GM18520 (cell line): ENCODE measurements around the gene DYNLT2.

ENCODE experiments used
- ATAC-seq: cut with Tn5 transposase; IDR thresholded peaks from one replicate; pipeline ENCODE4 v1.9.1; 2021; ENCODE audit not compliant: unreplicated experiment

Gene DYNLT2

DNA sequence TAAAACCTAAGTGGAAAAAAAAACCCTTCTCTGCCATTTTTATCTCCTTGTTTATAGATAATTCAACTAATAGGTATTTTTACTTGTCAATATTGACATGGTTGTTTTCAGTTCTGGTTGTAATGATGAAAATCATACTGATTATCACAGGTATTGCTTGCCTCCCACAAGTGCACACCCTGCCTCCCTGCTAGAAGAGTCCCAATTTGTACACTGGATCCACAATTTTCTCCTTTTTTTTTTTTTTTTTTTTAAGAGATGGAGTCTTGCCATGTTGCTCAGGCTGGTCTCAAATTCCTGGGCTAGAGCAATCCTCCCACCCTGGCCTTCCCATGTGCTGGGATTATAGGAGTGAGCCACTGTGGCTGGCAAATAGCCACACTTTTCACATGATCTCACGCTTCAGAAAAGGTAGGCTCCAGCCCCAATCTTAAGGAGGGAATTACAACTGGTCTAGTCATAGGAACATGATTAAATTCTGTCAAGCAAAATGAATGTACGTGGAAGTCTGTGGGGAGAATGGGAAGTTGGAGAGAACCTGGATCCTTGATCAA lies 12.3 kb downstream of the DYNLT2 start:
- ATAC-seq: no peak

DNA sequence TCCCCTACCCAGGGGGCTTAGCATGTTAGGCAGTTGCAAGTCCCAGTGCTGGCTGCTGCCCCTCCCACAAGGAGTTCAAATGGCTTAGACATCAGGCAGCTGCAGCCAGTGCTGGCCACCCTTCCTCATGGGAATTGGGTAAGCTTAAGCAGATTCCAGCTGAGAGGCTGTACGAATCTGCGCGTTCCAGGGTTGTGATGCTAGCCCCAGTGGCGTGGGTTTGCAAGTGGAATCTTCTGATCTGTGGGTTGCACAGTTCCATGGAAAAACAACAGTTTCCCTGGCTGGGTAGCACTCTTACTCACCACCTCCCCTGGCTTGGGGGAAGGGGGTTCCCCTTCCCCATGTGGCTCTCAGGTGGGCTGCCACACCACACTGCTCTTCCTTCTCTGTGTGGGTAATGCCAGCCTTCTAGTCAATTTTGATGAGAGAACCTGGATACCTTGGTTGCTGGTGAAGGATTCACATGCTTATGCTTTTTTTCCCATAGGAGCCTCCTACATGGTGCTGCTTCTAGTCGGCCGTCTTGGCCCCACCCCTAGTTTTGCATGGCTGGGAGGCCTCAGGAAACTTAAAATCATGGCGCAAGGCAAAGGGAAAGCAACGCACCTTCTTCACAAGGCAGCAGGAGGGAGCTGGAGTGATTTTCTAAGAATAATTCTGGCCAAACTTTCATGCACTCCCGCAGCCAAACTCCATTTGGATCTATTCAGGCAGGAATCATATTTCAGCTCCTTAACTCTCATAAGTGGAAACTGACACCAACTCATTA lies 13.0 kb downstream of the DYNLT2 start:
- no peak for ATAC-seq

DNA sequence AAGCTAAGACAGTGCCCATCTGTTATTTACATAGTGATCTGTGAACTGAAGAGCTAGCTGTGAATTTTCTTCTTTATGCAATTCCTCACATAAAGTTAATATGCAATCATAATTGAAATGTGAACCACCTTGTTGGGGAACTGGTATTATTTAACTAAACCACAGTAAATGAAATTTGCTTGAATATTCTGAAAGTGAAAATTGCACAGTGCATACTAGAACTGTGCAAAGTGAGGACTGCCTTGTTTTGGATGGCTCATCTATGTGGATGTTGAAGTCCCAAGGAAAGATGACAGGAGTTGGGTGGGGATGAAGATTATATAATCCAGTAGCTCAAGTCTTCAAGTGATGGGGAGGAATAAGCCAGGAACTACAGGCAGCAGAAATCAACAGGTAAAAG lies 21.4 kb downstream of the DYNLT2 start:
- ATAC-seq: no peak

DNA sequence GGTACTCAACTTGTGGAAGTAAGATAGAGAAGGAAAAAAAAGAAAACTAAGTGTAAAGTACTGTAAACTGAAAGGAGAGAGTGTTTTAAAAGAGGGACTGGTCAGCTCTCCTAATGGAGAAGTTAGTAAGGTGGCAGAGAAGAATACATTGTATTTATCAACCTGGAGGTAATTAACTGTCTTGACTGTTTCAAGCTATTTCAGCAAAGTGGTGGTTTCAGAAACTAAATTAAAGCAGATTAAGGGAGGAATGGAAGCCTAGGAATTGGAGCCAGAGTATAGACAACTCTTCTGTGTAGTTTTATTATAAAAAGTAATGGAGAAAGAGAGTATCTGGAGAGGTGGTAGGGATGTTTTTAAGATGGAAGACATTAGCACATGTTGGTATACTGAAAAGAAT lies 24.4 kb downstream of the DYNLT2 start:
- ATAC-seq: no peak

DNA sequence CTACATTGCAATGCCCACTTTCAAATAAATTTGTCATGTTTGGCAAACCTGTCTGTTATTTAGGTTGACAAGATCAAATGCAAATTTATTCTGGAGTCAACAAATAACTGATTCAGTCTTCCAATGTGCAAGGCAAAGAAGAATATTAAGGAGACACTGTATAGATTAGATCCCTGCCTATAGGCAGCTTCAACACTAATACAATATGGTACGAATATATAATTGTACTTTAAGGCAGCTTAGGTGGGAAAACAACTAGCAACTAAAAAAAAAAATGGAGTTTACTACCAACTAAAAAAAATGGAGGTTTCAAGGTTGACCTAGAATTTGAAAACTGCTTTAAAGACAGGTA lies 25.3 kb downstream of the DYNLT2 start:
- ATAC-seq: no peak

DNA sequence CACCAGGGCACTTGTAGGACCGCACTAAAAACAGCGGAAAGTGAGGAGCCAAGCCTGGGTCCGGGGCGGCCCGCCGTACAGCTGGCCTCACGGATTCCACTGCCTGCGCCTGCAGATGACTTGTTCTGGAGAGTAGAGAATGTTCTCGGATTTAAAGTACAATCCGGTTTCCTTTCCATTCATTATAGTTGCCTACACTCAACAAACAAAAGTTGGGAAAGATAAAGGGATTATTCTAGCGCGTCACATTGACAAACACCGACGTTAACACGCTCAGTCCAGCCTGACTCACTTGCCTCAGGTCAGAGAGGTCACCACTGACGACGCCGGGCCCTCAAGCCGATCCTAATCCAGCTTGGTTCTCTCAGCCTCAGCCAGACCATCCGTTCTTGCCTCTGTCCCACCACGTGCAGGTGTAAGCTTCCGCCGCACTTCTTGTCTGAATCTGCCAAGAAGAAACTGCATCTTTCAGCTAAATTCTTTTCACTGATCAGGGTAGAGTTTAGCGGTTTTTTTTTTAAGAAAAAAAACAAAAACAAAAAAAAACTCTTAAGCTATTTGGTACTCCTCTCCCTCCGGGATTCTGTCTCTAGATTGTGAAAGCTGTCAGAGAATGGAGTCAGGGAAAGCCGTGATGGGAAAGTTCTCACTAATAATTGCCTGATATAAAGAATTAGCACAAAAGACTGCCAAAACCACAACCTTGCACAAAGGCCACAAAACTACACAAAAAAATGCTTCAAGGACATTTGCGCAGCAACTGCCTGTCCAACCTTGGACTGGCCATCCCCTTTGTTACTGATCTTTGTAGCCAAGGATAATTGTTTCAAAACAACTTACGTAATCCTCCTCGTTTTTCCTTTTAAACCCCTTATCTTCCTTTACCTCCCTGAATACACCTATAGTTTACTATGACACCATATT lies 26.0 kb downstream of the DYNLT2 start:
- ATAC-seq: no peak

DNA sequence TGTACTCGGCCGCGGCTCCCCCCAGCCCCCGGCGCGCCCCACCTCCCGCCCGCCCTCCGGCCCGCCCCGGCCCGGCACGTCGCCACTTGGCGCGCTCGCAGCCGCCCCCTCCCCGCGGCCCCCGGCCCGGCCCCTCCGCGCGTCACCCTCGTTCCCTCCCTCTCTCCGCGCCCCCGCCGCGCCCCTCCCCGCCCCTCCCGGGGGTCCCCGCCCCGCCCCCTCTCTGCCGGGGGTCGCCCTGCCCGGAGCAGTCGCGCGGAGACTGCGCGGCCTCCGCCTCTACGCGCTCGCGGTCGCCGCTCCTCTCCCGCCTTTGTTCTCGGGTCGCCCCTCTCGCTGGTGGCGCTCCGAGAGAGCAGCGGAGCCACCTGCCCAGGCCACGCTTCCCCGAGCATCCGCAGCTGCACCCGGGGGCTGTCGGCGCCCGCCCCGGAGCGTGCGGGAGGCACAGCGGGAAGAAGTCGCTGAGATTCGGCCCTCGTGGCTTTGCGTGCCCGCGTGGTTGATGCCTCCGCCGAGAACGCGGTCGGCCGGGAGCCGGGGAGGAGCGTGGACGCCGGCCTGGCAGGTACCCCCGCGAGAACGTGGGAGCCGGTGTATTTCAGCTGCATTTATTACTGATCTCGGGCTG lies 26.8 kb downstream of the DYNLT2 start, which contains the start of gene PHF10:
Gene PHF10 (minus strand): TSS at position 7 of the 631 bp plus-strand sequence. CDS start 569 bp downstream, outside the sequence.
- ATAC-seq: no peak

DNA sequence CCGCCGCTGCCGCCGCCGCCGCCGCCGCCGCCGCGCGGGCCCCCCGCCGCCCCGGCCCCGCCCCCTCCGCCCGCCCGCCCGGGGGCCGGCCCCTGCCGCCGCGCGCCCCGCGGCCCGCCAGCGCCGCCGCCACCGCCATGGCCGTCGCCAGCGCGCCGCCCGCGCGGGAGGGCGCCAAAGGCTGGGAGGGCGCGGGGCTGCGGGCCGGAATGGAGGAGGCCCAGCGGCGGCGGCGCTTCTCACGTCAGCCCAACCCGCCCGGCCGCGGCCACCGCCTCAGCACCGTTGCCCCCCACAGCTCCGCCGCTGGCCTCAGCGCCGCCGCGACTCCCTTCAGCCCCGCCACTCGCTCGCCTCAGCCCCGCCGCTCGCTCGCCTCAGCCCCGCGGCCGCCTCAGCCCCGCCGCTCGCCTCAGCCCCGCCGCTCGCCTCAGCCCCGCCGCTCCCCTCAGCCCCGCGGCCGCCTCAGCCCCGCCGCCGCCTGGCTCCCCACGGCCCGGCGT lies 27.3 kb downstream of the DYNLT2 start:
- ATAC-seq: no peak

DNA sequence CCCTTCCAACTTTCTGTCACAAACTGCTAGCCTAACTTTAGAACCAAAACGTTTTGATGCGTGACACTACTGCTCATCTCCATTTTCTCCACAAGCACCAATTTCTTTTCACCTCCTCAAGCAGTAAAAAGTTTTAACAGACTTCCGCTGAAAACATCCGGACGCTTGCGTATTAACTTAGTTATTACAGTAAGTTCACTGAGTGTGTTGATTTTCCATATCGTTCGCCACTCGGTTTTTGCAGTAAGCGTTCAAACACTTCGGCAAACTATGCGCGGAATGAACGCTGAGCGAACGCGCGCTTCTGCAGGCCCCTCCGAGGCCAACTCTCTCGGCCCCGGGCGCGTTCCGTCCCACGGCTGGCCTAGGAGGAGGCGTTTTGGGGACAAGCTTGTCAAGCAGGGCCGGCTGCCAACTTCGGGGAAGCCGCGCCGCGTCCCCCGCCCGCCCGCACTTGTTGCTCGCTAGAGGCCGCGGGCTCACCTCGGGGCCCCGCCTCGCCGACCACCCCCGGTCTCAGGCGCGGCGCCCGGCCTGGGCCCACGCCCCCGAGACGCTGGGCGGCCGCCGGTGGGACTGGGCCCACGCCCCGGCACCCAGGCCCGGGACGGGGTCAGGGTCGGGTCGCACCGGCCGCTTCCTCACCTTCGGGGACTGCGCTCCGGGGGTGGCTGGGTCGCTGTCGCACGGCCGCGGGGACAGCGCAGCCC lies 28.0 kb downstream of the DYNLT2 start:
- no peak for ATAC-seq

DNA sequence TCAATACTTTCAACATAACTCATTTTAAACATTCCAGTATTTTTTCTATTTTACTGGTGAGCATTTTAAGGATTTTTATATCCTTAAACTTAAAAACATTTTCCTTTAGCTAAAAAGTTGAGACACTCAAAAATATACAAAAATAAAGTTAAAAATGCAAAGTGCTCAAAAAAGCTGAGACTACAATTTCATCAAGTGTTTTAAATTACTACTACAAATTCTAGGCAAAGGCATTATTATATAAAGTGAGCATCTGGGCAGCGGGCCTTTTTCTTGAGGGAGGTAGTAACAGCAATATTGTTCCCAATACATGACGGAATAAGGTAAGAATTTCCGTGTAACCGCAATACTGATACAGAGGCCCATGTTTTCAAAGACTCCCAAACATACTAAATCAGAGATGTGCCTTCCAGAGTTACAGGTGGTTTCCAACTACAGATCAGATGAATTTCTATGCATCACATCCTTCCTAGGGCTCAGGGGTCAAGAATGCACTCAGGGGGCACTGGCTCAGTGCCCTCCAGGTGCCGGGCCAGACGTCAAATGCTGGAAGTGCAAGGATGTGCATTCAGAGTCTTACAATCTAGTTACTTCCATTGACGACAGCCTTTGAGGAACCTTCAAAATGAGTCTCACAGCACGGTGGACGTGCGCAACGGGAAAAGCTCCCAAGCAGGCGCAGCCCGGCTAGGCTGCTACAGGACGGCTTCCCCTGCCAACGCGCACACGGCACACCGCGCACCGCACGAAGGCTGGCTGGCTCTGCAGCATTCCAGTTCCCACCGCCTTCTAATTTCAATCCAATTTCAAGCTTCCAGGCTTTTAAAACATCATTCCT lies 28.8 kb downstream of the DYNLT2 start:
- no peak for ATAC-seq

DNA sequence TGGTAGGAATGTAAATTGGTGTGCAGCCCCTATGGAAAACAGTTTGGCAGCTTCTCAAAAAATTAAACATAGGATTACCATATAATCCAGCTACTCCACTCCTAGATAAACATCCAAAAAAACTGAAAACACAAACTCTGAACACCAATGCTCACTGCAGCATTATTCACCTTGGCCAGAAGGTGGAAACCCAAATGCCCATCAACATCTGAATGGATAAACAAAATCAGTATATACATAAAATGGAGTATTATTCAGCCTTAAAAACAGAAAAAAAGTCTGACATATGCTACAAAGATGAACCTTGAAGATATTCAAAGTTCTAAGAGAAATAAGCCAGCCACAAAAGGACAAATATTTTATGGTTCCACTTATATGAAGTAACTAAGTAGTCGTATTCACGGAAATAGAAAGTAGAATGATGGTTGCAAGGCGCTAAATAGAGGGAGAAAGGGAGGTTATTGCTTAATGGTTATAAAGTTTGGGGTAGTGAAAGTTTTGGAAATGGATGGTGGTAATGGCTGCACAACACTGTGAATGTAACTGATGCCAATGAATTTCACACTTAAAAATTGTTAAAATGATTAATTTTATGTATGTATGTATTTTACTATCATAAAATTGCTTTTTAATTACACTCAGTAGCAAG lies 31.0 kb downstream of the DYNLT2 start:
- ATAC-seq: no peak

DNA sequence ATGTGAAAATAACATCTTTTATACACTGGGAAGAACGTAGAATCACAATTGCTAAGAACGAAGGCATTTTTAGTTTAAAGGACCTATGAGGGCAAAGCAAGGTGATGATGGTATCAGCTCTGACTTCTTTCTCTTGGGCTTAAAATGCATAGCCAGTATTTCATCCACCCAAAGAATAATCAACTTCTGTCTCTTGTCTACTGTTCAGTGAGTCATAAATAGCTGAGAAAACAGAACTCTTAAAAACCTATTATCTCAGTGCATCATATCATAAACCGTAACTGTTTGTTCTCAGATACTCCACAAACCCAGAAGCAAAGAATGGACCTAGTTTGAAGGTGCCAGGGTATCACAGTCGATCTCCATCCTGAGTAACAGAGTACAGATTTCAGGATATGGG lies 32.3 kb downstream of the DYNLT2 start:
- ATAC-seq: no peak

DNA sequence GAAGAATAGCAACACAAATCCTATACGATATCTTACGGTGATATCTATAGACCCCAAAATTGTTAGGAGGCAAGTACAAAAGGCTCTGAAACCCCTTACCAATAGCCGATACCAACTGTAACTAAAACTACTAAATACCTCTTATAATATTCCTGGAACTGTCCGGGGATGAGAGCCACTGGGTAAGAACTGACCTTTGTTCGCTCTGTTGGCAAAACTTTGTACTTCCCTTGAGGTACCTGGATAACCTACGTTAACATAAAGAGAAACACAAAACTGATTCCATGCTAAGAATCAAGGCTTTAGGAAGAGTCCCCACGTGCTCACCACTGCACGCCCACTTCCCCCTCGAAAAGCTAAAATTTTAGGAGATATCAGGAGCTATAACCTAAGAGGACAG lies 36.8 kb downstream of the DYNLT2 start:
- ATAC-seq: no peak

DNA sequence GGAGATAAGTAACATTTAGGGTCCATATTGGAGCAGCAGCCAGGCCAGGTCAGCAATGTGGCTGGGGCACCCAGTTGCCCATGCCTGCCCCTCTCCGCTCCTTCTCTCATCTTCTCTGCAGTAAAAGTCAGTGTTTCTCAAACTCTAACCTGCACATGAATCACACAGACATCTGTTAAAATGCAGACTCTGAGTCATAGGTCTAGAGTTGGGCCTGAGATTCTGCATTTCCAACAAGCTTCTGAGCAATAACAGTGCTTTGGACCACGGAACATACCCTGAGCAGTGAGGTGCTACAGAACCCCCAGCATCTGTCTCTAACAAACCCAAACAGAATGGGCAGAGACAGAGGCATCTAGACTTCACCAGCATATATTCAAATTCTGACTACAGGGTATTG lies 37.2 kb downstream of the DYNLT2 start:
- no peak for ATAC-seq

DNA sequence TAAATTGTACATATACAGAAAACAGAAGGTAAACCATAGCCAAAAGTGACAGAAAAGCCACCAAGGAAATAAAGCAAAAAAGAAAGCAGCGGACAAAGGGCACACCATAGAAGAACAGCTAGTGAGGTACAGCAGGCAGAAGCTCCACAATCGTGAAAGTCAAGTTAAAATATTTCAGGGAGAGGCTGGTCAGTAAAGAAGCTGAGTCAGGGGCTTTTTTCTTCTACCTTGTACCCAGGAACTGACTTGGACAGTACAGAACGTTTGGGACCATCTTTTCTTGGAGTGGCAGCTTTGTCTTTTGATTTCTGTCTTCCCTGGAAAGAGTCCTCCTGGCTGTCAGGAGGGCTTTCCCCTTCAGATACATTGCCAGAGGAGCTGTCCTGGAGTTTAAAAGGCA lies 41.4 kb downstream of the DYNLT2 start:
- ATAC-seq: no peak

DNA sequence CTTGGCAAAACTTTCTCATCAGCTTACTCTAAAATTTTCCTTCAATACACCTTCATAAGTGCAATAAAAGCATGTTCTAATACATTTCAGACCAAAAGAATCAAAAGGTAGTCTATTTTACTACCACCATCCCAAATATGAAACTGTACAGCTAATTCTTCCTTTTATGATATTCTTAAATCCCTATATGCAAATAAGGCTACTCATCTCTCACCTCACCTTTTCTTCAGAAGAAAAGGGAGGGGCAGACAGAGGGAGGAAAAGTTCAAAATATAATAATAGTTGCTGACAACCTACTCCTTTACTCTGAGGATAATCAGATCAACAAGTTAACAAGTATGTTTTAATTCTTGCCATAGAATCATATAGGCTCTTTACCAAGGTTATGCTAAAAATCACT lies 42.1 kb downstream of the DYNLT2 start:
- no peak for ATAC-seq

DNA sequence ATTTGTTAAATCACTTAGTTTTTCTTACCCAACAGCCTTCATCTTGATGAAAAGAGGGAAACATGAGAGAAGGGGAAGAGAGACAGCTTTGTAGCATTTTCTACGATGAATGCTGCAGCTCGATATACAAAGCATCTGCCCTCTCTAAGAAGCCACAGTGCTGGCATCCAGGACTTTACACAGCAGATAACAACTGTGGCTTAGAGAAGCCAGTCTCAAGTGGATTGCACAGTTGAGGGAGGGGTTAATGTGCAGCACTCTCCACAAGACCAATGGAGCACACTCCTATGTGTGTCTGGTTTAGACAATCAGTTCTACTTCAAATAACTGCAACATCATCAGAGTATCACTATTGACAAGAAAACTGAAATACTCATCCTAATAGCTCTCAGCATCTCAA lies 43.6 kb downstream of the DYNLT2 start:
- no peak for ATAC-seq

DNA sequence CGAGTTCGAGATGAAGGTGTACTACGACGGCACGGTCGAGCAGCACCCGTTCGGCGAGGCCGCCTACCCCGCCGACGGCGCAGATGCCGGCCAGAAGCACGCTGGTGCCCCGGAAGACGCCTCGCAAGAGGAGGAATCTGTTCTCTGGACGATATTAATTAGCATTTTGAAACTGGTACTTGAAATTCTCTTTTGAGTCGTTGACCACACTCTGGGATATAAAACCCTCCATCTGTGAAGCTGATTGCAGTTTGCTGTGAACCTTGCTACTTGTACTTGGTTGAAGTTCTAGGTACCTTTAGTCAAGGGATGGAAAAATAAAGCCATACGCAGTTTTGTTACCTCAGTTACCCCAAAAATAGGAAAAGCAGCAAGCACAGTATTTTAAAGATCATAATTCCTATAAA lies 48.5 kb downstream of the DYNLT2 start:
- ATAC-seq: peak; percentile 9
